ENCODE measurements around the gene ASIC1. TPM values are rescaled to one million over a fixed set of nuclear protein-coding genes. Genes with fewer than 3 reads are reported as not detected.

ASIC1 gene
- total and polyA plus RNA-seq, 2 of the 13 experiments (the other 11 are each of a cell fraction or from before 2014, with no cell fraction given) = 0.44 to 1.5 TPM

- TF ChIP-seq ZNF503 (CRISPR knock-in tag; IDR thresholded peaks at IDR 0.05) (no peak), ZNF629 (CRISPR knock-in tag; conservative IDR thresholded peaks at IDR 0.05) (peak; percentile 75), ZNF572 (CRISPR knock-in tag; IDR thresholded peaks at IDR 0.05) (no peak), ZNF839 (CRISPR knock-in tag; IDR thresholded peaks at IDR 0.05; ENCODE audit: borderline replicate concordance) (no peak), SKI (IDR thresholded peaks at IDR 0.05; ENCODE audit: partially characterized antibody) (no peak), GABPA (IDR thresholded peaks at IDR 0.05; ENCODE audit: low read depth, low read length) (no peak), GABPA (CRISPR knock-in tag; IDR thresholded peaks at IDR 0.05; ENCODE audit: low read depth) (no peak), ZNF580 (CRISPR knock-in tag; IDR thresholded peaks at IDR 0.05; ENCODE audit: borderline replicate concordance, low read depth) (no peak), MLXIP (CRISPR knock-in tag; IDR thresholded peaks at IDR 0.05; ENCODE audit: borderline replicate concordance) (no peak), MTF1 (CRISPR knock-in tag; IDR thresholded peaks at IDR 0.05) (no peak), MIER3 (CRISPR knock-in tag; IDR thresholded peaks at IDR 0.05; ENCODE audit: borderline replicate concordance) (no peak), ZMYM3 (CRISPR knock-in tag; IDR thresholded peaks at IDR 0.05) (0 out of 2 replicates have a peak, but pooled peaks have one; percentile 22), HMGA1 (CRISPR knock-in tag; conservative IDR thresholded peaks at IDR 0.05) (no peak), ZFP90 (CRISPR knock-in tag; IDR thresholded peaks at IDR 0.05; ENCODE audit: borderline replicate concordance) (no peak), PATZ1 (CRISPR knock-in tag; IDR thresholded peaks at IDR 0.05) (no peak), ZNF18 (CRISPR knock-in tag; IDR thresholded peaks at IDR 0.05; ENCODE audit: insufficient replicate concordance) (no peak)
- no peak overlapping the region for H2AFZ ChIP-seq (ENCODE audit: low read length)
- FAIRE-seq (no peak), DNase-seq (ENCODE audit: low spot score) (no peak), ATAC-seq (no peak)
- in situ Hi-C loops (cut with HindIII; ENCODE audit: extremely low pct_ligation_motif_present, low pct_unique_long_range_greater_than_20kb) (no loop called here), intact Hi-C loops (cut with micrococcal nuclease; ENCODE audit: unreplicated experiment) (loop anchor here (5.0 kb wide), 1 partner anchor 42 kb away; no protein-coding TSS in a partner anchor)
- ChIA-PET CTCF (ENCODE audit: low intra/inter-chr PET ratio, low total read pairs) (no interaction called here), POLR2A (no interaction called here)
- H3K27me3 ChIP-seq (ENCODE audit: control insufficient read depth in 1 of 2, insufficient read depth in 2 of 2, low read length in 2 of 2) = no peaks in the 10 kb centered on the region; a peak in 1 of 5 replicates
- H4K20me1 ChIP-seq (ENCODE audit: insufficient read depth, low read length) = no peaks in the 10 kb centered on the region
- peaks cover 57% of the 10 kb centered on the region for H3K79me2 ChIP-seq (ENCODE audit: insufficient read depth, low read length)
- peak overlapping the region; percentile 76 for H3K4me2 ChIP-seq (ENCODE audit: low read depth, low read length)
- H3K4me1 ChIP-seq (ENCODE audit: insufficient read depth, low read length) = peaks cover 62% of the 10 kb centered on the region
- peak overlapping the region; percentile 72 to 100 (median 88); a peak in 5 of 6 replicates for H3K4me3 ChIP-seq (replicated peaks in 1 of 3; ENCODE audit: insufficient read depth in 1 of 3, low read depth in 2 of 3, low read length in 3 of 3)
- peak overlapping the region; percentile 82 for H3K9ac ChIP-seq (ENCODE audit: insufficient read depth, low read depth, low read length)
- H3K9me3 ChIP-seq (ENCODE audit: low read length) = no peaks in the 10 kb centered on the region
- H3K27ac ChIP-seq (ENCODE audit: extremely low read length, insufficient read depth, low read length) = peak overlapping the region; percentile 64
- H3K36me3 ChIP-seq (replicated peaks in 1 of 2; ENCODE audit: control insufficient read depth in 1 of 2, insufficient read depth in 2 of 2, low read length in 2 of 2) = no peaks in the 10 kb centered on the region
- BruUV-seq (replicated peaks) = no TSS peak
- 33% methylated on average over 8 of the region's 8 CpGs for WGBS (ENCODE audit: low lambda C conversion rate)
Observed at GRCh38 chr12:50024227-50024626, 33.2 kb upstream of the ASIC1 start.

Measured in HepG2 (cell line).